IMR-90 (cell line): ENCODE measurements around the gene B4GALNT3. TPM values are rescaled to one million over a fixed set of nuclear protein-coding genes. Genes with fewer than 3 reads are reported as not detected.

ENCODE experiments used
- ATAC-seq: fragments of 200-7000 bp; cut with Tn5 transposase; 2 replicates; pipeline ENCODE4 v1.9.1; 2020; ENCODE audit warnings: low read depth, mild to moderate bottlenecking, moderate library complexity
- BruUV-seq: library from RNA; stranded (reverse); fragments of 400-500 nt; replicated peaks from 2 replicates; lab custom pipeline; 2021; lab: Mats Ljungman, UMichigan
- CTCF ChIA-PET: fragments of 300-600 bp; formaldehyde crosslinking; extraction: SDS; loops from one replicate; lab custom pipeline; 2021; ENCODE audit warnings: antibody characterized with exemption; lab: Yijun Ruan, JAX
- POLR2A ChIA-PET: fragments of 300-600 bp; sonication (Branson Sonifier 250); formaldehyde crosslinking; loops from one replicate; lab custom pipeline; 2022; ENCODE audit warnings: antibody characterized with exemption; ENCODE audit not compliant: unreplicated experiment; lab: Charles Lee
- DNase-seq: peaks from one replicate; pipeline ENCODE4 v3.0.0; 2013
- H2AFZ ChIP-seq: replicated peaks from 2 replicates; pipeline ENCODE3; 2013; ENCODE audit warnings: low read length, mild to moderate bottlenecking; ENCODE audit not compliant: poor library complexity
- H2AK5ac ChIP-seq: 2 replicates; pipeline ENCODE4 v1.6.1; 2013; ENCODE audit warnings: low read depth, low read length, inconsistent platforms
- H2AK9ac ChIP-seq: replicated peaks from 2 replicates; pipeline ENCODE3; 2013; ENCODE audit warnings: mild to moderate bottlenecking, low read depth, low read length, moderate library complexity; ENCODE audit not compliant: poor library complexity
- H2BK120ac ChIP-seq: 2 replicates; pipeline ENCODE4 v1.6.1; 2013; ENCODE audit warnings: low read depth, low read length, inconsistent platforms
- H2BK15ac ChIP-seq: 3 replicates; pipeline ENCODE4 v1.6.1; 2013; ENCODE audit warnings: low read depth, low read length, inconsistent platforms
- H2BK20ac ChIP-seq: 2 replicates; pipeline ENCODE4 v1.6.1; 2013; ENCODE audit warnings: low read depth, mild to moderate bottlenecking, inconsistent platforms, low read length, moderate library complexity
- H2BK5ac ChIP-seq: 2 replicates; pipeline ENCODE4 v1.6.1; 2013; ENCODE audit warnings: mild to moderate bottlenecking, low read depth, low read length, inconsistent platforms; ENCODE audit not compliant: poor library complexity, severe bottlenecking
- H3K14ac ChIP-seq: replicated peaks from 2 replicates; pipeline ENCODE4 v1.6.1; 2013; ENCODE audit warnings: low read depth, low read length, inconsistent platforms
- H3K18ac ChIP-seq: 2 replicates; pipeline ENCODE4 v1.6.1; 2013; ENCODE audit warnings: low read depth, low read length, control low read depth
- H3K23ac ChIP-seq: 2 replicates; pipeline ENCODE4 v1.6.1; 2013; ENCODE audit warnings: low read depth, low read length, inconsistent platforms
- H3K27ac ChIP-seq: 2 replicates; pipeline ENCODE4 v1.5.1; 2013; ENCODE audit warnings: mild to moderate bottlenecking, control low read depth, low read length; ENCODE audit not compliant: insufficient read depth
- H3K27me3 ChIP-seq: 2 replicates; pipeline ENCODE4 v1.6.1; 2013; ENCODE audit warnings: low read length; ENCODE audit not compliant: control insufficient read depth, insufficient read depth
- H3K36me3 ChIP-seq: 2 replicates; pipeline ENCODE4 v1.6.1; 2013; ENCODE audit warnings: low read length, mixed read lengths; ENCODE audit not compliant: control insufficient read depth, insufficient read depth
- H3K4ac ChIP-seq: 2 replicates; pipeline ENCODE4 v1.6.1; 2013; ENCODE audit warnings: low read depth, low read length, inconsistent platforms
- H3K4me1 ChIP-seq: 2 replicates; pipeline ENCODE4 v1.6.1; 2013; ENCODE audit warnings: low read length, mixed read lengths; ENCODE audit not compliant: control insufficient read depth, insufficient read depth
- H3K4me2 ChIP-seq: 2 replicates; pipeline ENCODE4 v1.6.1; 2013; ENCODE audit warnings: low read depth, mild to moderate bottlenecking, control low read depth, low read length, moderate library complexity
- H3K4me3 ChIP-seq: 2 replicates; pipeline ENCODE4 v1.5.1; 2013; ENCODE audit warnings: low read depth, mild to moderate bottlenecking, control low read depth, low read length, moderate library complexity; ENCODE audit not compliant: insufficient read depth
- H3K56ac ChIP-seq: 2 replicates; pipeline ENCODE4 v1.6.1; 2013; ENCODE audit warnings: low read length, inconsistent platforms; ENCODE audit not compliant: insufficient read depth; ENCODE audit errors: extremely low read depth
- H3K79me1 ChIP-seq, 2 experiments: 2 replicates each; pipeline ENCODE4 v1.6.1; 2013; ENCODE audit warnings: low read length in 2 of 2, inconsistent platforms in 1 of 2, low read depth in 1 of 2
- H3K9ac ChIP-seq: 2 replicates; pipeline ENCODE4 v1.6.1; 2013; ENCODE audit warnings: low read depth, low read length, control low read depth
- H3K9me1 ChIP-seq: 2 replicates; pipeline ENCODE4 v1.6.1; 2013; ENCODE audit warnings: low read length, inconsistent platforms; ENCODE audit not compliant: insufficient read depth
- H3K9me3 ChIP-seq: 2 replicates; pipeline ENCODE4 v1.6.1; 2013; ENCODE audit warnings: low read length; ENCODE audit not compliant: control insufficient read depth, insufficient read depth
- H4K20me1 ChIP-seq: 2 replicates; pipeline ENCODE4 v1.6.1; 2013; ENCODE audit warnings: low read length, inconsistent platforms; ENCODE audit not compliant: insufficient read depth
- H4K5ac ChIP-seq: 2 replicates; pipeline ENCODE4 v1.6.1; 2013; ENCODE audit warnings: mild to moderate bottlenecking, low read depth, low read length, control low read depth
- H4K8ac ChIP-seq, 2 experiments: 2 replicates each; pipeline ENCODE4 v1.6.1; 2013; ENCODE audit warnings: low read depth in 2 of 2, low read length in 2 of 2, control low read depth in 1 of 2, inconsistent platforms in 1 of 2
- H4K91ac ChIP-seq: 2 replicates; pipeline ENCODE4 v1.6.1; 2013; ENCODE audit warnings: low read depth, low read length, inconsistent platforms; ENCODE audit not compliant: insufficient read depth
- BHLHE40 ChIP-seq: fragments of 150-350 bp; IDR thresholded peaks from 2 replicates; pipeline ENCODE4 v1.6.1; 2016; ENCODE audit warnings: mild to moderate bottlenecking, low read depth, low read length
- CEBPB ChIP-seq: IDR thresholded peaks from 2 replicates; pipeline ENCODE4 v1.6.1; 2012; ENCODE audit warnings: low read depth, low read length, improper control_type of control experiment
- CHD1 ChIP-seq: IDR thresholded peaks from 2 replicates; pipeline ENCODE4 v1.6.1; 2012; ENCODE audit warnings: low read depth, low read length, improper control_type of control experiment
- CTCF ChIP-seq: conservative IDR thresholded peaks from 2 replicates; pipeline ENCODE4 v1.5.1; 2012; ENCODE audit warnings: mild to moderate bottlenecking, low read depth, low read length, improper control_type of control experiment
- ELK1 ChIP-seq: fragments of 150-350 bp; IDR thresholded peaks from 2 replicates; pipeline ENCODE4 v1.6.1; 2016; ENCODE audit warnings: low read depth, mild to moderate bottlenecking, low read length, moderate library complexity, borderline replicate concordance
- FOS ChIP-seq: fragments of 150-350 bp; IDR thresholded peaks from 2 replicates; pipeline ENCODE4 v1.6.1; 2016; ENCODE audit warnings: low read depth, low read length
- MAFK ChIP-seq: IDR thresholded peaks from 2 replicates; pipeline ENCODE4 v1.6.1; 2012; ENCODE audit warnings: low read depth, low read length, improper control_type of control experiment
- MAZ ChIP-seq: IDR thresholded peaks from 2 replicates; pipeline ENCODE4 v1.6.1; 2012; ENCODE audit warnings: low read depth, mild to moderate bottlenecking, low read length, improper control_type of control experiment, moderate library complexity, borderline replicate concordance
- NFE2L2 ChIP-seq: fragments of 150-350 bp; IDR thresholded peaks from 2 replicates; pipeline ENCODE4 v1.6.1; 2016; ENCODE audit warnings: low read depth, mild to moderate bottlenecking, low read length
- RAD21 ChIP-seq: IDR thresholded peaks from 2 replicates; pipeline ENCODE4 v1.6.1; 2012; ENCODE audit warnings: low read length, improper control_type of control experiment
- RFX5 ChIP-seq: IDR thresholded peaks from 2 replicates; pipeline ENCODE4 v1.8.0; 2012; ENCODE audit warnings: low read depth, mild to moderate bottlenecking, low read length, moderate library complexity
- USF2 ChIP-seq: fragments of 150-350 bp; IDR thresholded peaks from 2 replicates; pipeline ENCODE4 v1.6.1; 2017; ENCODE audit warnings: mild to moderate bottlenecking, antibody characterized with exemption, low read length, low read depth
- WGBS, 2 experiments: methylation state at CpG; one replicate each; pipeline versions ENCODE4 v1.1.5 to v1.1.7; 2013; ENCODE audit warnings: missing lambda C conversion rate in 2 of 2; ENCODE audit not compliant: insufficient read length in 1 of 2; ENCODE audit errors: extremely low coverage in 2 of 2; 5-methylcytosine and 5-hydroxymethylcytosine counted together
- dilution Hi-C: fragments of 300-500 bp; cut with HindIII; formaldehyde crosslinking; loops from one replicate; pipeline ENCODE4 v1.14.3; 2018; ENCODE audit warnings: low sequenced_read_pairs; ENCODE audit not compliant: unreplicated experiment
- in situ Hi-C: fragments of 300-500 bp; cut with MboI; formaldehyde crosslinking; loops from 3 replicates; pipeline ENCODE4 v1.14.3; 2019; ENCODE audit warnings: low sequenced_read_pairs, inconsistent platforms, mixed read lengths
- intact Hi-C: fragments of 100-400 bp; cut with micrococcal nuclease; formaldehyde crosslinking; loops from 2 replicates; pipeline ENCODE4 v1.10.0; 2022
- polyA plus RNA-seq, 3 experiments: library from polyadenylated mRNA; depleted of rRNA; stranded (reverse); fragments of >200 nt; gene quantifications; 2 replicates each; pipeline ENCODE4 v1.2.3, GENCODE V29; 2012; ENCODE audit warnings: low replicate concordance in 1 of 3
- total RNA-seq: library from RNA; depleted of rRNA; stranded (reverse); fragments of >200 nt; gene quantifications from 2 replicates; pipeline ENCODE4 v1.2.3, GENCODE V29; 2012

The B4GALNT3 gene
- total and polyA plus RNA-seq, 2 of the 4 experiments (the other 2 are of a cell fraction): not detected

DNA sequence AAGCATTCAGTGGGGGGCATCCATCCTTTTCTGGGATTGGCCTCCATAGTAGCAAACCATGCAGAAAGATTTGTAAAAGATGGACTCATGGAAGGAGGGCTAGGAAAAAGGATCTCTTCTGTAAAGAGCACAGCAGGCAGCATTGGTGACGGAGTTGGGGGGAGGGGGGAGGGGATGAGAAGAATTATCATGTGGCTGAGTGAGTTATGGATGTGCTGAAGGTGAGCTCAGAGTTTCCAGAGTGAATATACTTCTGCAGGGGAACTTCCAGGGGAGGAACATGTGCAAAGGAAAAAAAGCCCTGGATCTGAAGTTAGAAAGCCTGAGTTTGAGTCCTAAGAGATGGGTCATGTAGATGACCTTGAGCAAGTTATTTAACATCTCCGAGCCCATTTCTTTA is 3.9 kb upstream of the B4GALNT3 start:
- H3K27ac ChIP-seq: no peak overlapping the region
- H3K23ac ChIP-seq: no peak overlapping the region
- no peak overlapping the region for H3K4ac ChIP-seq
- no peak overlapping the region for H2AK9ac ChIP-seq
- in situ Hi-C loops: no loop called here
- H3K56ac ChIP-seq: no peak overlapping the region
- CTCF ChIA-PET: no interaction called here
- no peak overlapping the region for H3K14ac ChIP-seq
- BruUV-seq: no TSS peak
- H4K8ac ChIP-seq: no peak overlapping the region
- no peak overlapping the region for H2BK120ac ChIP-seq
- H3K79me1 ChIP-seq: no peaks in the 10 kb centered on the region
- intact Hi-C loops: no loop called here
- H3K4me1 ChIP-seq: peaks cover 2% of the 10 kb centered on the region; the same call in 1 of the 2 replicates
- peaks cover 63% of the 10 kb centered on the region for H3K27me3 ChIP-seq
- H3K9ac ChIP-seq: no peak overlapping the region
- ATAC-seq (no peak), DNase-seq (no peak)
- no peaks in the 10 kb centered on the region for H3K36me3 ChIP-seq
- H3K18ac ChIP-seq: no peak overlapping the region
- TF ChIP-seq FOS (no peak), CTCF (no peak), RAD21 (no peak), USF2 (no peak), NFE2L2 (no peak), MAZ (no peak), CHD1 (no peak), MAFK (no peak), CEBPB (no peak), RFX5 (no peak), BHLHE40 (no peak), ELK1 (no peak)
- H2BK5ac ChIP-seq: no peak overlapping the region
- no peaks in the 10 kb centered on the region for H4K20me1 ChIP-seq
- no peak overlapping the region for H2BK15ac ChIP-seq
- dilution Hi-C loops: no loop called here
- no peaks in the 10 kb centered on the region for H3K9me1 ChIP-seq
- no peak overlapping the region for H2AFZ ChIP-seq
- POLR2A ChIA-PET: no interaction called here
- no peak overlapping the region for H2AK5ac ChIP-seq
- no peak overlapping the region for H3K4me2 ChIP-seq
- H4K5ac ChIP-seq: no peak overlapping the region
- no peak overlapping the region for H3K4me3 ChIP-seq
- WGBS, 2 experiments: 0% methylated on average over 1 of the region's 2 CpGs; no CpG with 5 or more reads in 1 of the 2 experiments
- H2BK20ac ChIP-seq: no peak overlapping the region
- peaks cover 2% of the 10 kb centered on the region; the same call in 1 of the 2 replicates for H3K9me3 ChIP-seq
- H4K91ac ChIP-seq: no peak overlapping the region
